NB4 (cell line): Measurements from ENCODE around the gene PDIA5.

Source experiments
- DNase-seq: peaks from one replicate; pipeline ENCODE4 v3.0.0; 2010; ENCODE audit warnings: low read depth
- H3K4me3 ChIP-seq: one replicate; pipeline ENCODE4 v1.5.1; 2011; ENCODE audit warnings: mild to moderate bottlenecking, low read depth, low read length, moderate library complexity
- MAX ChIP-seq: IDR thresholded peaks from 2 replicates; pipeline ENCODE4 v1.6.1; 2011; ENCODE audit warnings: low read depth, low read length
- MYC ChIP-seq: IDR thresholded peaks from 2 replicates; pipeline ENCODE4 v1.6.1; 2011; ENCODE audit warnings: low read depth, low read length
- POLR2A ChIP-seq: IDR thresholded peaks from 2 replicates; pipeline ENCODE4 v1.6.1; 2011; ENCODE audit warnings: mild to moderate bottlenecking; ENCODE audit not compliant: insufficient read length; ENCODE audit errors: extremely low read depth
- TF ChIP-seq, protein P1 (sequence below): IDR thresholded peaks from one replicate; pipeline ENCODE4 v1.5.1; 2012; ENCODE audit warnings: low read depth, low read length

PDIA5 gene

DNA sequence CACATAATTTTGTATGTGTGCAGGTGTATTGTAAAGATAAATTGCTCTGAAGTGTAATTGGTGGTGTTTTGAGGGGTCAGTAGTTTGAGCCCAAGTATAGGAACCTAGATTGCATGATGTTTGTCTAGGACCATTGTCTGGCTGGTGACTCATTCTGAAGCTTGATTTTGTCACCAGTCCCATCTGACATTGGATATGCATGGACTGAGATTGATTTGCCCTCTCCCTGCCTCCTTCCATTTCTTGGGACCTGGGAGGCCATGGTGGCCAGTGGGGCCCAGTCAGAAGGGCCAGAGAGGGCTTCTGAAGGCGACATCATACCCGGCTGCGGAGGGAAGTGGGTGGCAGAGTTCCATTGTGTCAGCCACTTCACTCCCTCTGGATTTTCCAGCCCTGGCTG, 62.3 kb downstream of the PDIA5 start:
- TF ChIP-seq MAX: no peak
- no peak for TF ChIP-seq POLR2A
- no peak for TF ChIP-seq MYC
- TF ChIP-seq, protein P1, sequence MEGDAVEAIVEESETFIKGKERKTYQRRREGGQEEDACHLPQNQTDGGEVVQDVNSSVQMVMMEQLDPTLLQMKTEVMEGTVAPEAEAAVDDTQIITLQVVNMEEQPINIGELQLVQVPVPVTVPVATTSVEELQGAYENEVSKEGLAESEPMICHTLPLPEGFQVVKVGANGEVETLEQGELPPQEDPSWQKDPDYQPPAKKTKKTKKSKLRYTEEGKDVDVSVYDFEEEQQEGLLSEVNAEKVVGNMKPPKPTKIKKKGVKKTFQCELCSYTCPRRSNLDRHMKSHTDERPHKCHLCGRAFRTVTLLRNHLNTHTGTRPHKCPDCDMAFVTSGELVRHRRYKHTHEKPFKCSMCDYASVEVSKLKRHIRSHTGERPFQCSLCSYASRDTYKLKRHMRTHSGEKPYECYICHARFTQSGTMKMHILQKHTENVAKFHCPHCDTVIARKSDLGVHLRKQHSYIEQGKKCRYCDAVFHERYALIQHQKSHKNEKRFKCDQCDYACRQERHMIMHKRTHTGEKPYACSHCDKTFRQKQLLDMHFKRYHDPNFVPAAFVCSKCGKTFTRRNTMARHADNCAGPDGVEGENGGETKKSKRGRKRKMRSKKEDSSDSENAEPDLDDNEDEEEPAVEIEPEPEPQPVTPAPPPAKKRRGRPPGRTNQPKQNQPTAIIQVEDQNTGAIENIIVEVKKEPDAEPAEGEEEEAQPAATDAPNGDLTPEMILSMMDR: no peak
- DNase-seq: no peak
- no peak overlapping the region for H3K4me3 ChIP-seq

GRCh38 chr3:123129532-123129931, 62.7 kb downstream of the PDIA5 start:
- DNase-seq: no peak
- no peak for TF ChIP-seq MYC
- TF ChIP-seq, protein P1: no peak
- no peak for TF ChIP-seq POLR2A
- no peak for TF ChIP-seq MAX
- no peak overlapping the region for H3K4me3 ChIP-seq

DNA sequence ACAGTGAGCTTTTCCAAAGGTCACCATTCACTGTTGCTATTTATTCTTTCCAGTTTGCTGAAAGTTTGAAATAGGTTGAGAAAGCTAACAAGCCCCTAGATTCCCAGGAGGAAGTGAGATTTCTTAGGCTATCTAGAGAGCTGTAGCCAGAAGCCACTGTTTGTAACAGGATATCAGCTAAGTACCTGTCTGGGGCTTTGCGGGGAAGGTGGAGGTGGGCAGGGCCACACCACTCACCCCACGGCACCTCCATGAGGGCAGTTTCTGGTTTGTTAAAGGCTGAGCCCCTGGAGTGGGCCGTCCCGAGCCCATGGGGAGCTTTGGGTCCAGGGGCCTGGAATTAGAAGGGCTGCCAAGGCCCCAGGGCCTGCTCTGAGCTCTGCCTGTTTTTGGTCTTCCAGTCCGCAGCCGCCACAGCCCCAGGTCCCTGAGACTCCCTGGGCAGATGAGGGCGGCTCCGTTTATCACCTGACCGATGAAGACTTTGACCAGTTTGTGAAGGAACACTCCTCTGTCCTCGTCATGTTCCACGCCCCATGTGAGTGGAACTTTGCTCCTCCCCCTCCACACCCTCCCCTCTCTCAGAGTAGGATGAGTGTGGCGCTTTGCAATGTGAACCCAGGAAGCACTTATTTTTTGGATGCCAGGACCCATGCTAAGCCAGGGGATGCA, 63.4 kb downstream of the PDIA5 start:
- DNase-seq: no peak
- TF ChIP-seq MYC (no peak), MAX (no peak)
- TF ChIP-seq, protein P1: no peak
- H3K4me3 ChIP-seq: no peak overlapping the region

- no peak overlapping the region for H3K4me3 ChIP-seq
- no peak for DNase-seq
- TF ChIP-seq MYC (no peak), POLR2A (no peak), MAX (no peak)
- TF ChIP-seq, protein P1: no peak
Observed at GRCh38 chr3:123134671-123135070, 67.8 kb downstream of the PDIA5 start.

DNA sequence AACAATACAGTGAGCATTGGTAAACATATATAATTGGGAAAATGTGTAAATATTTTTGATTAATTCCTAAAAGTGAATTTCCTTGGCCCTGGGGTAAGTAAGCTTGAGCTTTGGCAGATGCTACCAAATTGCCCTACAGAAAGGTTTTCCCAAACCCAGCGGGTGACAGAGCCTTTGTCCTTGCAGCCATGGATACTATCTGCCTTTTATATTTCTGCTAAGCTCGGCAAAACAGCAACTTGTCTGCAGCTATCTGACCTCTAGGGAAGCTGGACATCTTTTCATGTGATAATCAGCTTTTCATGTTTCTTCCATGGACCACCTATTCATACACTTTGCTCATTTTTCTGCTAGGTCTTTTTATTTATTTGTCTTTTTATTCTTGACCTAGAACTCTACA, 70.2 kb downstream of the PDIA5 start:
- TF ChIP-seq POLR2A: no peak
- H3K4me3 ChIP-seq: no peak overlapping the region
- DNase-seq: no peak

GRCh38 chr3:123138839-123139444, 72.1 kb downstream of the PDIA5 start:
- DNase-seq: no peak
- no peak overlapping the region for H3K4me3 ChIP-seq
- TF ChIP-seq, protein P1: no peak
- TF ChIP-seq MAX: no peak
- no peak for TF ChIP-seq MYC
- no peak for TF ChIP-seq POLR2A
